OCI-LY7 (cell line): ENCODE measurements around the gene AREL1. TPM values are rescaled to one million over a fixed set of nuclear protein-coding genes. Genes with fewer than 3 reads are reported as not detected.

Source experiments
- BruUV-seq: library from RNA; stranded (reverse); fragments of 400-500 nt; replicated peaks from 2 replicates; lab custom pipeline; 2021; lab: Mats Ljungman, UMichigan
- CTCF ChIA-PET: fragments of 300-600 bp; sonication (Branson Sonifier 250); formaldehyde crosslinking; loops from one replicate; lab custom pipeline; 2022; ENCODE audit warnings: antibody characterized with exemption; ENCODE audit not compliant: unreplicated experiment; lab: Charles Lee
- POLR2A ChIA-PET: fragments of 300-600 bp; sonication (Branson Sonifier 250); formaldehyde crosslinking; loops from one replicate; lab custom pipeline; 2022; ENCODE audit warnings: antibody characterized with exemption; lab: Charles Lee
- DNase-seq: peaks from one replicate; pipeline ENCODE4 v3.0.0-alpha.2; 2015; ENCODE audit warnings: low spot score
- H2AFZ ChIP-seq: fragments of 200-600 bp; sonication (generic), shearing (Covaris generic); 2 replicates; pipeline ENCODE4 v1.6.1; 2014; ENCODE audit warnings: mild to moderate bottlenecking, antibody characterized with exemption, low read length, moderate library complexity
- H3K27ac ChIP-seq: fragments of 200-600 bp; sonication (generic); 2 replicates; pipeline ENCODE4 v1.5.1; 2014; ENCODE audit warnings: mixed run types, low read depth, mild to moderate bottlenecking, moderate library complexity, low read length, inconsistent platforms; ENCODE audit not compliant: poor library complexity, severe bottlenecking
- H3K36me3 ChIP-seq: fragments of 200-600 bp; sonication (generic); 2 replicates; pipeline ENCODE4 v1.6.1; 2014; ENCODE audit warnings: mild to moderate bottlenecking, antibody characterized with exemption, low read length, moderate library complexity, mixed read lengths; ENCODE audit not compliant: insufficient read depth
- H3K4me1 ChIP-seq: fragments of 200-600 bp; sonication (generic); 2 replicates; pipeline ENCODE4 v1.5.1; 2014; ENCODE audit warnings: mild to moderate bottlenecking, low read length; ENCODE audit not compliant: insufficient read depth, poor library complexity, severe bottlenecking
- H3K4me2 ChIP-seq: fragments of 200-600 bp; sonication (generic); 2 replicates; pipeline ENCODE4 v1.6.1; 2014; ENCODE audit warnings: mild to moderate bottlenecking, low read length
- H3K4me3 ChIP-seq: fragments of 200-600 bp; sonication (generic); 2 replicates; pipeline ENCODE4 v1.5.1; 2014; ENCODE audit warnings: mild to moderate bottlenecking, low read depth, low read length; ENCODE audit not compliant: poor library complexity, severe bottlenecking
- H3K79me2 ChIP-seq: fragments of 200-600 bp; sonication (generic); 2 replicates; pipeline ENCODE4 v1.6.1; 2016; ENCODE audit warnings: low read depth, mild to moderate bottlenecking, low read length, moderate library complexity, mixed read lengths; ENCODE audit not compliant: insufficient read depth
- H3K9me2 ChIP-seq: fragments of 200-600 bp; sonication (generic); 2 replicates; pipeline ENCODE4 v1.6.1; 2016; ENCODE audit warnings: mild to moderate bottlenecking, low read length, mixed read lengths; ENCODE audit not compliant: insufficient read depth
- H3K9me3 ChIP-seq: fragments of 200-600 bp; sonication (generic); 2 replicates; pipeline ENCODE4 v1.6.1; 2014; ENCODE audit warnings: mild to moderate bottlenecking, mixed run types, low read length, mixed read lengths
- H4K20me1 ChIP-seq: fragments of 200-600 bp; sonication (generic); 2 replicates; pipeline ENCODE4 v1.6.1; 2014; ENCODE audit warnings: mild to moderate bottlenecking, antibody characterized with exemption, low read length, moderate library complexity, mixed read lengths; ENCODE audit not compliant: insufficient read depth
- EZH2phosphoT487 ChIP-seq: fragments of 200-600 bp; sonication (generic); IDR thresholded peaks from 2 replicates; pipeline ENCODE4 v1.6.1; 2018; ENCODE audit warnings: low read depth, borderline replicate concordance, mild to moderate bottlenecking, mixed run types, antibody characterized with exemption, low read length, moderate library complexity, mixed read lengths
- intact Hi-C: fragments of 100-400 bp; cut with micrococcal nuclease; formaldehyde crosslinking; loops from one replicate; pipeline ENCODE4 v1.10.0; 2022; ENCODE audit not compliant: unreplicated experiment
- total RNA-seq, 2 experiments: library from RNA; depleted of rRNA in 1 of 2; stranded (reverse); fragments of >200 nt in 1 of 2; shearing (Covaris generic) in 1 of 2; gene quantifications; 2 replicates each; pipeline ENCODE4 v1.2.3, GENCODE V29; 2014 to 2022
- TF ChIP-seq, protein P1 (sequence below): fragments of 200-600 bp; sonication (generic); conservative IDR thresholded peaks from 2 replicates; pipeline ENCODE4 v1.5.1; 2014; ENCODE audit warnings: mild to moderate bottlenecking, antibody characterized with exemption, low read length, moderate library complexity, mixed read lengths

The AREL1 gene
- total RNA-seq, 2 experiments from 2014 or later, result 30.5 to 37.8 TPM

DNA sequence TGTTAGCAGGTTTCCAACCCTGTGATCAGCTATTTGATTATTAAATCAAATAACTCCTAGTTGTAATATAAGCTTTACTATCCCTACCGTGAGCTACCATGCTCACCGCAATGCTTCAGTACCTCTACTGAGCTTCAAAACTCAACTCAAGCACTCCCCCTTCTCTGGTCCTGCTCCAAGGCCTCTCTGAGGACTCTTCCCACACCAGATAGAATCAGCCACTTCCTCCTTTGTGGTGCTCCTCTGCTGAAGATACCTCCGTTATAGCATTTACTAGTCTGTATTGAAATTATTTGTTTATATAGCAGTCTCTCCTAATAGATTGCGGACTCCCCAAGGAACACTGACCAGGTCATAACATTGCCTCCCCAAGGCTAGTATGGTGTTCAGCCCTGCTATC lies 17.5 kb downstream of the AREL1 start:
- H3K79me2 ChIP-seq, result peaks cover 13% of the 10 kb centered on the region; the same call in 1 of the 2 replicates
- intact Hi-C loops, result no loop called here
- CTCF ChIA-PET, result no interaction called here

DNA sequence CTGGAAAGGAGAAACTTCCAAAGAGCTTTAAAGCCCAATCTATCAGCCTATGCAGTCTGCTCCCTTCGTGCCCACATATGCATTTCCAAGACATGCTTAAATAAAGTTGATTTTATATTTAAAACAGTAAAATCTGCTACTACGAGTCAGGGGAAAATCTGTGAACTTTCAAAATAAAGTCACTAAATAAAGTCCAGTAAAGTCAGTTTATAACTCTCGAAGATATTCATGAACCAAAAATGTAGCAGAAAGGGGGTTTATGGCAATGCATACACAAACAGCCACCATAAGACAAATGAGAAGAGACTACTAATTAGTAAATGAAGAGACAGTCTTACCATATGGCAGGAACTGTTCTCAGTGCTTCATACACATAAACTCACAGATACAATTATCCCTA lies 19.7 kb downstream of the AREL1 start:
- H3K36me3 ChIP-seq, result peaks cover 49% of the 10 kb centered on the region
- no peaks in the 10 kb centered on the region for H3K9me2 ChIP-seq
- ChIA-PET CTCF (no interaction called here), POLR2A (interaction anchor here (0.5 kb wide), 1 partner anchor 984 kb away, joined by 3 read pairs; no protein-coding TSS in a partner anchor)
- intact Hi-C loops, result no loop called here
- H3K4me2 ChIP-seq, result no peak overlapping the region
- H4K20me1 ChIP-seq, result no peaks in the 10 kb centered on the region
- H3K4me3 ChIP-seq, result no peak overlapping the region
- no peak overlapping the region for H2AFZ ChIP-seq
- no peaks in the 10 kb centered on the region for H3K4me1 ChIP-seq
- no peaks in the 10 kb centered on the region for H3K9me3 ChIP-seq
- BruUV-seq, result no TSS peak
- peaks cover 13% of the 10 kb centered on the region; the same call in 1 of the 2 replicates for H3K79me2 ChIP-seq
- no peak for DNase-seq
- TF ChIP-seq EZH2phosphoT487, result no peak
- TF ChIP-seq, protein P1, sequence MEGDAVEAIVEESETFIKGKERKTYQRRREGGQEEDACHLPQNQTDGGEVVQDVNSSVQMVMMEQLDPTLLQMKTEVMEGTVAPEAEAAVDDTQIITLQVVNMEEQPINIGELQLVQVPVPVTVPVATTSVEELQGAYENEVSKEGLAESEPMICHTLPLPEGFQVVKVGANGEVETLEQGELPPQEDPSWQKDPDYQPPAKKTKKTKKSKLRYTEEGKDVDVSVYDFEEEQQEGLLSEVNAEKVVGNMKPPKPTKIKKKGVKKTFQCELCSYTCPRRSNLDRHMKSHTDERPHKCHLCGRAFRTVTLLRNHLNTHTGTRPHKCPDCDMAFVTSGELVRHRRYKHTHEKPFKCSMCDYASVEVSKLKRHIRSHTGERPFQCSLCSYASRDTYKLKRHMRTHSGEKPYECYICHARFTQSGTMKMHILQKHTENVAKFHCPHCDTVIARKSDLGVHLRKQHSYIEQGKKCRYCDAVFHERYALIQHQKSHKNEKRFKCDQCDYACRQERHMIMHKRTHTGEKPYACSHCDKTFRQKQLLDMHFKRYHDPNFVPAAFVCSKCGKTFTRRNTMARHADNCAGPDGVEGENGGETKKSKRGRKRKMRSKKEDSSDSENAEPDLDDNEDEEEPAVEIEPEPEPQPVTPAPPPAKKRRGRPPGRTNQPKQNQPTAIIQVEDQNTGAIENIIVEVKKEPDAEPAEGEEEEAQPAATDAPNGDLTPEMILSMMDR, result no peak
- H3K27ac ChIP-seq, result no peak overlapping the region

More for the DNA sequence above, 17.5 kb downstream of the AREL1 start:
- DNase-seq, result no peak
- POLR2A ChIA-PET, result no interaction called here
- Histone ChIP-seq H2AFZ (no peak overlapping the region), H4K20me1 (no peaks in the 10 kb centered on the region), H3K4me1 (no peaks in the 10 kb centered on the region), H3K36me3 (peaks cover 50% of the 10 kb centered on the region), H3K9me3 (no peaks in the 10 kb centered on the region), H3K27ac (no peak overlapping the region), H3K9me2 (no peaks in the 10 kb centered on the region), H3K4me3 (no peak overlapping the region), H3K4me2 (no peak overlapping the region)
- BruUV-seq, result no TSS peak
- TF ChIP-seq, protein P1, result no peak
- TF ChIP-seq EZH2phosphoT487, result no peak

DNA sequence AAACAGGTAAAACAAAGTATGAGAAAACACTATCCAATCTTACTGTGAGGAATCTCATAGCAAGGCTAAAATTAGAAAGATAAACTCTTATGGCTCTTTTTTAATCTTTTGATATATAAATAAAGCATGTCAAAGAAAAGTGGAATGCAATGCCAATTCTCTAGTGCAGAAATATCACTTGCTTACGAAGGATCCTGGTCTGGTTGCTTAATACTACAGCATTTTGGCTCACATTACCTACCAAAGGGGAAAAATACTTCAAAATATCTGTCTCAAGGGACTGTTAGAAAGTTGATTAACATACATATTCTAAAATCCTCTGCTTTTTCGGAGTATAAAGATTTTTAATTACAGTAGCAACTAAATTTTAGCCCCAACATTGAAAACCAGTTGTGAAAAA lies 21.4 kb downstream of the AREL1 start:
- no TSS peak for BruUV-seq
- H4K20me1 ChIP-seq, result no peaks in the 10 kb centered on the region
- H2AFZ ChIP-seq, result no peak overlapping the region
- H3K9me3 ChIP-seq, result no peaks in the 10 kb centered on the region
- no peak overlapping the region for H3K4me3 ChIP-seq
- TF ChIP-seq EZH2phosphoT487, result no peak
- TF ChIP-seq, protein P1, result no peak
- H3K4me2 ChIP-seq, result no peak overlapping the region
- H3K4me1 ChIP-seq, result peaks cover 7% of the 10 kb centered on the region
- ChIA-PET POLR2A (interaction anchor here (0.6 kb wide), 1 partner anchor 162 kb away, joined by 6 read pairs; no protein-coding TSS in a partner anchor), CTCF (no interaction called here)
- no peak for DNase-seq
- H3K79me2 ChIP-seq, result peaks cover 13% of the 10 kb centered on the region; the same call in 1 of the 2 replicates
- no peak overlapping the region for H3K27ac ChIP-seq
- H3K36me3 ChIP-seq, result peaks cover 53% of the 10 kb centered on the region
- H3K9me2 ChIP-seq, result no peaks in the 10 kb centered on the region
- intact Hi-C loops, result no loop called here
